NCI-H2029 (cell line): ENCODE data around the gene STT3B.

Experiments
- DNase-seq: peaks from one replicate; lab custom pipeline; 2025; lab: John Stamatoyannopoulos, UW

STT3B gene

DNA sequence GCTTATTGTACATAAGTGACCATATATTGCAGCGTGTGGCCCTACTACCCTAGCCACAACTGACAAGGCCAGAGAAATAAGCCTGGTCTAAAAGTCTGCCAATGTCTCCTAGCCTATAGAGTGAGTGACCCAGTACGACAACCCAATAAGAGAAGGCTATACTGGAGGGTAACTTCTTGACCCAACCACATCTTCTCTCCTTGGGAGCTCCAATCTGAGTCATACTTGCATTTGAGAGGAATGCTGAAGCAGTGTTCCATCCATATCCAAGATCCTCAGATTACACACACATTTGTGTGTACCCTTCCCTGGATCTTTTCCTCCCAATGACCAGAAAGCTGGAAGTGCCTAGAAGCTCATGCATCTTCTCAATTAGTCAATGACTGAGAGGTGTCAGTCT is 11.3 kb upstream of the STT3B start:
- no peak for DNase-seq

DNA sequence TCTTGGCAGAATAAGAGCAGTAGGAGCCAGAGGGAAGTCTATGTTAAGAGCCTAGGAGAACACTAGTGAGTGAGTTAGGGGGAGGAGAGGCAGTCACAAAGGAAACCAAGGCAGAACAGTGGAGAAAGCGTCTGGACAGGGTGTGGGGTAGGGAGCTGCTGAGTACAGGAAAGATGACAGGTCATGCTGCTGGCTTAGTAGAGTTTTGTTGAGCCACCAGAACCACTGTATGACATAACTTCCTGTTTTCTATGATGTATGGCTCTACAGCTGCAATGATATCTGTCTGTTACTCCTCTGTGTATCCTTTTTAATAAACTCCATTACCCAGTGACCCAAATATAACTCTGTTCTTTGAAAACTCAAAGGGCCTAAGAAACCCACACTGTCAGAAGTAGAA is 10.6 kb upstream of the STT3B start:
- DNase-seq = no peak

DNA sequence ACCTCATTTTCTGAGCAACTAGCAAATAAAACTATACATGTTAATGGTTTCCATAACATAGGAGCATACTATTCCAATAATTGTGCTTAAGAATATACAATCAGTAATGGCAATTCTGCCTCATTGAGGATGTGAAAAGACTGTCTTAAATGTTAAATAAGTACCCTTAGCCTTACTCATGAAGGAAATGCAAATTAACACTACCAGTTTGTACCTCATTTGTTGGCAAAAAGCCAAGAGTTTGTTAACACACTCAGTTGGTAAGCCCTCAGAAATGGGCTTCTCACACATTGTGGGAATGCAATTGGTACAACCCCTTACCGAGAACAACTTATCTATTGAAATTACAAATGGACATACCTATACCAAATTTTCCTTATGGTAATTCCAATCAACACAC is 9.2 kb upstream of the STT3B start:
- DNase-seq = peak; percentile 33

DNA sequence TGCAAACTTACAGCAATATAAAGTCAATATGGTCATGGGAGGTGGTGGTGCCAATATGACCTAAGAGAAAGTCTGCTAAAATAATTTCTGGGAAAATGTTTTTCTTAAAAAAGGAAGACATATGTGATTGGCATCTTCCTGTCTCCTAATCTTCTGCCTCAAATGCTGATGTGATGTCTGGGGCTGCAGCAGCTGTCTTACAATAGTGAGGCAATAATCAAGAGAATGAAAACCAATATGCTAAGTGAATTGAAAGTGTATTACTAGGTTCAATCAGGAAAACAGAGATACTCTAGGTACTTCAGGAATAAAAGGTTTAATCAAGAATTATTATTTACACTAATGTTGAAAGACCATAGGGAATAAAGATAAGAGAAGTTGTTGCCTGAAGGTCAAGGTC is 7.2 kb upstream of the STT3B start:
- DNase-seq = no peak

DNA sequence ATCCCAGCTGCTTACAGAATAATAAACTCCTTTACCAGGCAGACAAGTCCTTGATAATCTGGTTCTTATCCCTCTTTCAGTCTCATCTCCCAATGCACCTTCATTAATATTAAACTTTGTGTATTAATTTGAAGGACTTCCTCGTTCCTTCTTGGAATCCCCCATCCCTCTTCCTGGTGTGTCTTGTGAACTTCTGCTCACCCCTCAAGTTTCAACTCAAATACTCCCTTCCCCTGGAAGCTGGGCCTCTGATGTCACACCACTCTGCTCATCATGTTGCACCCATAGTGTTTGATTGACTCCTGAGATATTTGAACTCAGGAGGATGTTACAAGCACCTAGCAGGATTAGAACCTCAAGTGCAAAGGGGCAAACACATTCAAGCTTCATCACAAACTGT is 3.3 kb upstream of the STT3B start:
- no peak for DNase-seq

DNA sequence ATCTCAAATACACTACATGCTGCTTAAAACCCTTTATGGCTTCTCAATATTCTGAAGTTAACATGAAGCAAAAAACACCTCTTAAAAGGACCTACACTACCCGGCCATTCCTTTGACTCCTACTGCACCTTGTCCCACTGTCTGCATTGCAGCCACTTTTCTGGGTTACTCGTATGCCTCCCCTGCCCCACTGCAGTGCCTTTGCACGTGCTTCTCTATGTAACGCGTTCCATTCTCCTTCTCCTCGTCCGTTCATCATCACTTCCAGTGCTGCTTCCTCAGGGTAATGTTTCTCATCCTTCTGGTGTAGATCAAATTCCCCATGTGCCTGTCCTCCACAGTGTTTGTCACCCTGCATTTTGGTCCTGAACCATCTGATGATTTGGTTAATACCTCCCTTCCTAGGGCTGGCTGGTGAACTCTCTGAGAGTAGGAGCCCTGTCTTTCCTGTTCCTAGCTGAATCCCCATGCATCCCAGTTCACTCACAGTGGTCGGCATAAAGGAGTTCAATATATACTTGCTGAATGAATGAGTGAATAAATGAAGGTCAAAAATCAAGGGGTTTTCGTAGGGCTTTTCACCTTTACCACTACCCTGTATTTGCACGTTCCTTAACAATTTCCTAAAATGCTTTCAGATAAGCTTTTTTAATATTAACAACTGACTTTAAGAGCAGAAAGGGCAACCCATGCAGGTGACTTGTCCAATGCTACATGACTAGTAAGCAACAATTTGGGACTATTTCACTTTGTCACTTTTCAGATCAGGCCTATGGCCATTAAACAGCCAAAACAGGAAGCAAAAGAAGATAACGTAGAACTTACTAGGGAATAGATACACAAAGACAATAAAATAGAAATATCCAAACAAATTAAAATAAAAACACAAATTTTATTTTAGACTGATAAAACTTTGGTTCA is 2.4 kb upstream of the STT3B start:
- no peak for DNase-seq

DNA sequence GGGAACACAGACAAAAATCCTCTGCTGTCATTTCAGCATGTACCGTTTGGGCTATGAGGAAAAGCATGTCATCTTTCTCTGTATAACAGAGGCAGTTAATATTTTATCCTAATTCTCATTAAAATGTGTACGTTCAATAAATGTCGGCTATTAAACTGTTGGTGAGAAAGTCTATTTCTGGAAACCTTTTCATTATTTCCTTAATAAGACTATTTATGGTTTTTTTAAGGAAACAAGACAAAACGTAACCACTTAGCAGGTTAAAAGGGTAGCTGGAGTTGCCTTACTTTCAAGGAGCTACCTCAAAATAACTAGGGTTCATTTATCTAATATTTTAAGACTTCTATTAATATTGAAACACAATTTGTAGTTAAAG is 1.8 kb upstream of the STT3B start:
- no peak for DNase-seq

DNA sequence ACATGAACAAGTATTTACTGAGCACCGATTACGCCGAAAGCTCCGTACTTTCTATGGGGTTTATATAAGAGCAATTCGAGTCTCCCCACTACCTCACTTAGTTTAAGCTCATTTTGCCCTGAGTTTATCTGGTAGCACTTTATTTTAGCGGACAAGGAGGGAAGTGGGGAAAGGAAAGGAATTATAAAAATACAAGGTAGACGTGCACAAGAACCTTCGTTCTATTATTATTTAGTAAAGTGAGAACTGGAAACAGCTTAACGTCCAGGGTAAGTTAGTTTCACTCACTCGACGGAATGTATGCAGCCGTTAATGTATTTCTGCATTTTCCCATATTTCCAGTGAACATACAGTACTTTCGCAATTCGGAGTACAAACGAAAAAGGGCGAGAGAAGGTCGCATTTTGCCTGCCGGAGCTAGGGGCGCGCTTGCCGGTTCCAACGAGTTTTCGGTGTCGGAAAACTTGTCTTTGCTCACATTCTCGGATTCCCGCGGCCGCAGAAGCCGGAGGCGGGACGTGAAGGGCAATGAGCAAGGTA is 1.2 kb upstream of the STT3B start:
- no peak for DNase-seq

DNA sequence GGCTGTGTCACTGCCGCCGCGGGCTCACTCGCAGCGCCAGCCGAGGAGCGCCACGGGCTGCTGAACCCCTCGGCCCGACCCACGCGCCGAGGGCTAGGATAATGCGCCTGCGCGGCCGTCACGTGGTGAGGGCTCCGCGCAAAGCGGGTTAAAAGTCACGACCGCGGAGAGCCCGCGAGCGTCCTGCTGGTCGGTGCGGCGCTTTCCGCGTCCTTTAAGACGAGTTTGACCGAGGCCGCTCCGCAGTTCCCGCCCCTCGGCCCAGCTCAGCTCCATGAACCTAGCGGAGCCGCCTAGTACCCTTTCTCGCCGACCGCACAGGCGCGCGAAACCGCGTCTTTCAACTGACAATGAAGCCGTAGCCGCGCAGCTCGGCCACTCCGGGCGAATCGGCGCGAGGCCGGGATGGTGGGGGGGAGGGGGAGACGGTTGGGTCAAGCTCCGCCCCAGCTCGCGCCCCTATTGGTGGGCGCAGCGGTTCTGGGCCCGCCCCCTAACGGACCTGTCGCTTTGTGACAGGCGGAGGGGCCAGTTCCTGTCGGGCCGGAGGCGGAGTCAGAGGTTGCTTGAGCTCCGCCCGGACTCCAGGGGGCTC is 636 bp upstream of the STT3B start:
- peak; percentile 99 for DNase-seq

DNA sequence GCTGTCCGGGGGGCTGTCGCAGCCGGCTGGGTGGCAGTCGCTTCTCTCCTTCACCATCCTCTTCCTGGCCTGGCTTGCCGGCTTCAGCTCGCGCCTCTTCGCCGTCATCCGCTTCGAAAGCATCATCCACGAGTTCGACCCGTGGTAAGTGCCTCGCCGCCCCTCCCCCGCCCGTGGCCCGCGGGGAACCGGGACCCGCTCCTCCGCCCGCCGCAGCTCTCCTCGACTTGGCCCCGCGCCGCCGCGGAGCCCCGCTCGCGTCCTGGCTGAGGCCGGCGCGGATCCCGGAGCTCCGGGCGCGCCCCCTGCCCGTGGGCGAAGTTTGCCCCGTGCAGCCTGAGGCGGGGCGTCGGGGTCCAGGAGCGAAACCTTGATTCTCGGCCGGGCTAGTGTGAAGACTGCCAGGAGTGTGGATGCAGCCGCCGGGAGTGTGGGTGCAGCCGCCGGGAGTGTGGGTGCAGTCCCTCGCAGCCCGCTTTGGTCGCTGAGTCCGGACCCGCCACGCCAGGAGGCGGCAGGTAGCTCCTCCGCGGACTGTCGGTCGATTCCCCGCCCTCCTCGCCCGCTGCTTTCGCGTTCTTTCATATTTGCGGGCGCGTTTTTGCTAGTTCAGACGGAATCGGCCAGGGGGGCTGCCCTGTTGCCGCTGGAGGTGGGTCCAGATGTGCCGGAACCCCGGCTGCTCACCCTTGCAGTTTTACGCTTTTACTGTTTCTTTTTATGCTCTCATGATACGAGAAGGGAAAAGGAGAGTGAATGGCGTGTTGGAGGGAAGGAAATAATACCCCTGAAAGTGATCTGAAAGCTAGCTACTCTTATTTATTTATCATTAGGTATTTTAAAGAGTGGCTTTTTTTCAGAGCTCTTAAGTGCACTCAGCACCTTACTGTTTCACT is 692 bp downstream of the STT3B start:
- DNase-seq = peak; percentile 54

DNA sequence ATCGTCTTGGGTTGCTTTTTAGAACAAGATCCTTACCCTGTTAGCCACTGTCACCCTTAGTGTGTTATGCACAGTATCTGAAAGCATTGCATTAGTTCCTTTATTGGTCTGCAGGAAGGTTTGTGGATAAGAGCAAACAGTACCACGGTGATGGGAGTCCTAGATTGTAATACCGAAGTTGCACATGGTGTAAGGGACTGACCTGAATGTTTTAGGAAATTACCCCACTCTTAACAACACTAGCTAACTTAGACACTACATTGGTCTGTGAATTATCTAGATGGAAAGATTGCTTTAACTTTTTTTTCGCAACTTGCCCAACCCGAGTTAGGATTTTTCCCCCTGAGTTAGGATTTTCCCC is 1.3 kb downstream of the STT3B start:
- peak; percentile 14 for DNase-seq

DNA sequence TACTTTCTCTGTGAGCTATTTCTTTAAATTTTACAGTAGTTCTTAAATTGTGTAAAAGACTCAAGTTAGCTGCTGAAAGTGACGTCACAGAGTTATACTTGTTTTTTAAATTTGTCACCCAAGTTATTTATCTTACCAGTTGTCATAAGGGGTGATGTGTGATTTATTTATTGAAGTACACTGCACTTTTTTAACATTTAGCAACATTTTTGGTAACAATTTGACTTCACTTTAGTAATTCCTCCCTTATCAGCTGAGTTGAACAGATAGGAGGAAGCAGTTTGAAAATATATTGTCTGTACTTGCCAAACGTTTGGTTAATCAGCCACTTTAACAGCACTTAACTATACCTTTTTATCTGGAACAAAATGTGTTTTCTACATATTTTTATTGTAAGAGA is 3.8 kb downstream of the STT3B start:
- no peak for DNase-seq

DNA sequence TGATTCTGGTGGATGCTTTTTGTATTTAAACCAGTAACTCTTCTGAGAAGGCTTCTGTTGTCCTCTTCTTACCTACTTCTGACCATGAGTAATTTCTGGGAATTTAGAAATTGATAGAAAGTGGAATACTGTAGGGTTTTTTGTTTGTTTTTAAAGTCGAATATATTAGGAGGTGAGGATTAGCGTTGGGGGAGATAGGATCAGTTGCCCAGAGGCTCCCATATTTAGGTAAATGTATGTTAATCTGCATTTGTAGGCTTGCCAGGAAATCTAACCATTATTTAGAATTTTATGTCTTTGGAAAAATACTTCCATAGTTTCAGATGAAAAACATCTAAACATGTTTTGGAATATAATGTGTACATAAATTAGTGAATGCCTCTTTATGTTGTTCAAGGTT is 6.1 kb downstream of the STT3B start:
- DNase-seq = no peak

DNA sequence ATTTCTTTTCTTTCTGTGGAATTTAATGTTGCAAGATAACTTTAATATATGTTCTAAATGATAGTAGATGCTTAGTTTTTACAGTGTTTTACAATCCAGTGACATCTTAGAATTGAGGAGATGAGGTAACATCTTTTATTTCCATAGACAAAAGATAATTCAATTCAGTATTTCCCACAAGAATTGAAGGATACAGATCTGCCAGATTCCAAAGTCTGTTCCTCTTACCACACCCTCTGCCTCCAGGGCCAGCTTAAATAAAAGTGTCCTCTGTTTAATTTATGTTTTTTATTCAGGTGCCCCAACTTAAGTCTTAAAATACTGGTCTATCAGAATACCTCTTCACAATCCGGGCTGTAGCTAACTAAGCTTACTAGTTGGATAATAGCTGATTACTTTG is 6.5 kb downstream of the STT3B start:
- no peak for DNase-seq

DNA sequence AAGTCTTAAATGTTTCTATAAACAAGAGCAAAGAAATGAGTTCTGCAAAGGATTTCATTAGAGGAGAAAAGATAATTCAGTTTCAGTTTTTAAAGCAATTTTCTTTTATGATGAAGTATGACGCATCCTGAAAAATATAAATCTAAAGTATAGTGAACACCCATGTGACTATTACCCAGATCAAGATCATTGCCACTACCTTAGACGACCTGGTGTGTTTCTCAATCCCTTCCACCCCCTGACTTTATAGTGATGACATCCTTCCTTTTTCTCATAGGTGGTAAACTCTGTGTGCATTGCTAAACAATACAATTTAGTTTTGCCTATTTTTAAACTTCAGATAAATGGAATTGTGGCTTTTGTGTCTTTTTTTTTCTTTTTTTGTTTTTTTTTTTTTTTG is 8.4 kb downstream of the STT3B start:
- no peak for DNase-seq

DNA sequence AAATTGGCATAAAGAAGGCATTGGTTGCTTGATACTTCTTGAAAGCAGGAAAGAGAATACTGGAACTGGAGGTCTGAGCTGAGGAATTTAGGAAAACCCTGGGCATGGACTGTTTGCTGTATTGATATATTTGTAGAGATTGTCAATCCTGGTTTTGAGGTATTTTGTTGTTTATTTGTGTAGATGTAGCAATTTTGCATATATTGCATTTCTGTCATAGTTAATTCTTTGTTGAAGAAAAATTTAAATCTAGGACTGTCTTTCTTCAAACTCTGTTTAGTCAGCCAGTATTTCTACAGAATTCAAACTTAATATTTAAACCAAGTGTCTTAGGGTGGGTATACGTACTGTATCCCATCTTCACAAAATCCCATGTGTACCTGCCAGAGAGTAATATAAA is 9.5 kb downstream of the STT3B start:
- no peak for DNase-seq

DNA sequence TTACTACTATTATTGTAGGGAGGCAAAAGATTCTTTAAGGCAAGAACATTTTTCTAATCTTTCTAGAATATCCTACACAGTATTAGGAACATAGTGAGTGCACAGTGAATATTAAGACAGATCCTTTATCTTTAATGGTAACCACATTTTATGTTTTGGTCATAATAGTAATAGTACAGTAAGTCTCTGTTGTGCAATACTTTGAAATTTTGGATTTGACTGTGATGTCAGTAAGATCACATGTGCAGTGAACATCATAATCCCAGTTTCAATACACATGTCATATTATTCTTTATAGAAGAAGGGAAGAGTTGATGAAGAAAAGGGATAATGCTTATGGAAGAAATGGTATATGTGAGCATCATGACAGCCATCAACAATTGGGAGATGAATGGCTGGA is 10.7 kb downstream of the STT3B start:
- DNase-seq = no peak

DNA sequence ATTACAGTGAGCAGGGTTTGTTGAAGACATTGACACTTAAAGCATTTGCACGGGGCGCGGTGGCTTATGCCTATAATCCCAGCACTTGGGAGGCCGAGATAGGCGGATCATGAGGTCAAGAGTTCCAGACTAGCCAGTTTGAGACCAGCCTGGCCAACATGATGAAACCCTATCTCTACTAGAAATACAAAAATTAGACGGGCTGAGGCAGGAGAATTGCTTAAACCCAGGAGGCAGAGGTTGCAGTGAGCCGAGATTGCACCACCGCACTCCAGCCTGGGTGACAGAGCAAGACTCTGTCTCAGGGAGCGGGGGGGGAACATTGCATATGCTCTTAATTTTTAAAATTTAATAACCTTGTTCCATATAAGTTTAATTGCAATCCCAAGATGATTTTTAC is 11.9 kb downstream of the STT3B start:
- no peak for DNase-seq

DNA sequence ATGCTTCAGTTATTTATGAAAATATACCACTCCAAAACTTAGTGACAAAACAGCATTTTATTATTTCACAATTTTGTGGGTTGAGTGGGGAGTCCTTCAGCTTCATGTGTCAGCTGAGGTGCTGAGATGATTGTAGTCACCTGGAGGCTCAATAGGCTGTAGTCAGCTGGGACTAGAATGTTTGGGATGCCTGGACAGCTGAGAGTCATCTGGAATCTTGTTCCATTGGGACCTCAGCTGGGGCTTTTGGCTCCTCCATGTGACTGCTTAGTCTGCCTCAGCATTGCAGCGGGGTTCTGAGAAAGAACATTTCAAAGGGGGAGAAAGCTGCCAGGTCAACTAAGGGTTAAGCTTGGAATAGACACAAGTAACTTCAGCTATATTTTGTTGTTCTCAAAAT is 13.4 kb downstream of the STT3B start:
- no peak for DNase-seq

DNA sequence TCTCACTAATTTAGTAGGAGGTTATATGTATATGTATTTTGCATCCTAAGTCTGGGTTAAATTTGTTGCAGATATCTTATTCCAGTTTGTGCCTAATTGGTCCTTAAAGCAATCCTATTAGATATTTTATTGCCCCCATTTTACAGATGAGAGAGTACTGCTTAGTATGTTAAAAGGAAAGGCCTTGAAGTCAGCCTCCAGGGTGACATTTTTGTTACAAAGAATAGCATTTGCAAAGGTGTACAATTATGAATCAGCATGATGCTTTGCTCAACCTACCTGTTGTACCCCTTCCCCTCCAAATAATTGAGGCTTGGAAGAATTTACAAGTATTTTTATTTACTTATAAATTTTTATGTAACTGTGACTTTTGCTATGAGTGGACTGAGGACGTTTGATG is 14.0 kb downstream of the STT3B start:
- DNase-seq = no peak

DNA sequence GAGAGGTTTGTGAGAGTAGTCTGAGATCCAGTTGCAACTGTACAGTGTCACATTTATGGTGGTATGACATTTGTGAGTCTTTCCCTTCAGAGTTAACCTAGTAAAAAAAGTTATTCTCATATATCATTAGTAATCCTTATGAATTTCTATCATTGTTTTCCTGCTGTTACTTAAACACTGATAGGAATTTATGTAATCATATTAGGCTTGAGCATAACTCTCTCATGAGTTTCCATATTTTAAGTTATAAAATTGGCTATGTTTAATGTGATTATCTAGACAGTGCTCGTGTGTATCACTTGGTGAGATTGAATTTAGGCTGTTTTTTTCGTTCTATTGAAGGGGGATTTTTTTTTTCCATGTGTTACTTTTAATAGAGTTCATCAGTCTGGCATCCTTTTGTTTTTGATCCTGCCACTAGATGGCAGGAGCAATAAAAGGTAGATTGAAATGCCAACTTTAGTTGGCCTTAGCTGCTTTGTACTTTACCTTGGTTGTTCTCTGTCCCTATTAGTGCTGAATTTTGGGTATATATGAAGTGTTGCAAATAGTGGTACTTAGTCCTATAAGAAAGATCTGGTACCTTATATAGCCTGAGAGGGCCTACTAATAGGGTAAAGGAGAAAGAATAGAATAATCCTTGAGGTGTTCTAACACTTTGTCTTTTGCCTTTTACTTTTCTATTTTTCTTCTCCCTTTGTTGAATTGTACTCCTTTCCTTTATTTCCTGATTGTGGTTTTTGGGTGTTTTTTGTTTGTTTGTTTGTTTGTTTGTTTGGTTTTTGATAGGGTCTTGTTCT is 17.9 kb downstream of the STT3B start:
- DNase-seq = peak; percentile 49

DNA sequence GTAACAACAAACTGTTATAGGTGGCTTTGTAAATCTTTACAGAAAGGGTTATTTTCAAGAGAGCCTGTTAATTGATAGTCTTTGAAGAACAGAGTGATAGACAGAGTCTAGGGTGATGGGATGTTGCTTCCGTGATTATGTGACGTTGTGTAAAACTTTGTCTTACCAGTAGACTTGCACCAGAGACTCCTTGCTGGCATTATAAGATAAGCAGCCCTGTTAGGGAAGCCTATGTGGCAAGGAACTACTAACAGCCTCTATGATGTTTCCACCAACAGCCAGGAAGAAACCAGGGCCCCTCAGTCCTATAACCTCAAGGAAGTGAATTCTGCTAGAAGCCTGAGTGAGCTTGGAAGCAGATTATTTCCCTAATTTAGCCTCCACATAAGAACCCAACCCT is 18.9 kb downstream of the STT3B start:
- DNase-seq = no peak
